GM23338 (cell line): Measurements from ENCODE around the gene CDK14. TPM values are rescaled to one million over a fixed set of nuclear protein-coding genes. Genes with fewer than 3 reads are reported as not detected.

ENCODE experiments used
- ATAC-seq: fragments of 200-7000 bp; cut with Tn5 transposase; 3 replicates; pipeline ENCODE4 v1.9.1; 2020
- DNase-seq: peaks from one replicate; pipeline ENCODE4 v3.0.0-alpha.2; 2015; ENCODE audit warnings: low spot score
- H2AFZ ChIP-seq: fragments of 200-600 bp; sonication (generic); 2 replicates; pipeline ENCODE4 v1.8.0; 2016; ENCODE audit warnings: antibody characterized with exemption, mild to moderate bottlenecking, moderate library complexity
- H3F3A ChIP-seq: fragments of 200-600 bp; sonication (generic); replicated peaks from 2 replicates; pipeline ENCODE4 v1.8.0; 2017; ENCODE audit warnings: antibody characterized with exemption, mixed run types, low read depth
- H3K27ac ChIP-seq: fragments of 200-600 bp; sonication (generic); 2 replicates; pipeline ENCODE4 v1.6.1; 2016; ENCODE audit warnings: low read depth
- H3K27me3 ChIP-seq: fragments of 200-600 bp; sonication (generic); 2 replicates; pipeline ENCODE4 v1.8.0; 2016; ENCODE audit warnings: mild to moderate bottlenecking, mixed run types, moderate library complexity; ENCODE audit not compliant: insufficient read depth
- H3K36me3 ChIP-seq: fragments of 200-600 bp; sonication (generic); 2 replicates; pipeline ENCODE4 v1.8.0; 2016; ENCODE audit warnings: mild to moderate bottlenecking; ENCODE audit not compliant: insufficient read depth
- H3K4me1 ChIP-seq: fragments of 200-600 bp; sonication (generic); 2 replicates; pipeline ENCODE4 v1.8.0; 2016; ENCODE audit warnings: mild to moderate bottlenecking, moderate library complexity; ENCODE audit not compliant: insufficient read depth
- H3K4me2 ChIP-seq: fragments of 200-600 bp; sonication (generic); 2 replicates; pipeline ENCODE4 v1.7.1; 2017; ENCODE audit warnings: mixed run types
- H3K4me3 ChIP-seq: fragments of 200-600 bp; sonication (generic); 2 replicates; pipeline ENCODE4 v1.6.1; 2016; ENCODE audit warnings: mixed run types
- H3K79me2 ChIP-seq: fragments of 200-600 bp; sonication (generic); replicated peaks from 2 replicates; pipeline ENCODE4 v1.8.0; 2017; ENCODE audit warnings: mild to moderate bottlenecking; ENCODE audit not compliant: insufficient read depth
- H3K9me2 ChIP-seq: fragments of 200-600 bp; sonication (generic); 2 replicates; pipeline ENCODE4 v1.8.0; 2017; ENCODE audit not compliant: insufficient read depth
- H4K20me1 ChIP-seq: fragments of 200-600 bp; sonication (generic); replicated peaks from 2 replicates; pipeline ENCODE4 v1.8.0; 2017; ENCODE audit warnings: mild to moderate bottlenecking; ENCODE audit not compliant: insufficient read depth
- H3K27ac Mint-ChIP-seq: 2 replicates; pipeline ENCODE4 v1.8.0; 2020; ENCODE audit warnings: inconsistent platforms, mild to moderate bottlenecking, moderate library complexity, mixed read lengths
- H3K27me3 Mint-ChIP-seq: 3 replicates; pipeline ENCODE4 v1.8.0; 2022; ENCODE audit warnings: low read depth, mild to moderate bottlenecking, moderate library complexity, mixed read lengths, inconsistent platforms; ENCODE audit not compliant: insufficient read depth, poor library complexity
- H3K36me3 Mint-ChIP-seq: 3 replicates; pipeline ENCODE4 v1.8.0; 2021; ENCODE audit warnings: low read depth, mild to moderate bottlenecking, inconsistent platforms, moderate library complexity, mixed read lengths
- H3K4me1 Mint-ChIP-seq: 3 replicates; pipeline ENCODE4 v1.8.0; 2020; ENCODE audit warnings: mild to moderate bottlenecking, inconsistent platforms, mixed read lengths
- H3K4me3 Mint-ChIP-seq: 3 replicates; pipeline ENCODE4 v1.8.0; 2021; ENCODE audit warnings: moderate library complexity, mild to moderate bottlenecking, inconsistent platforms, mixed read lengths
- H3K9me3 Mint-ChIP-seq: 3 replicates; pipeline ENCODE4 v1.8.0; 2020; ENCODE audit warnings: moderate library complexity, mild to moderate bottlenecking, inconsistent platforms, mixed read lengths
- CREB1 ChIP-seq: fragments of 250-450 bp; sonication (Bioruptor Pico); IDR thresholded peaks from 2 replicates; pipeline ENCODE4 v1.5.0; 2020; ENCODE audit warnings: low read depth, mild to moderate bottlenecking, moderate library complexity
- EZH2phosphoT487 ChIP-seq: fragments of 200-600 bp; sonication (generic); IDR thresholded peaks from one replicate; pipeline ENCODE4 v1.8.1; 2018; ENCODE audit warnings: antibody characterized with exemption; ENCODE audit not compliant: unreplicated experiment
- JUNB ChIP-seq: IDR thresholded peaks from one replicate; pipeline ENCODE4 v1.6.1; 2016; ENCODE audit warnings: antibody characterized with exemption; ENCODE audit not compliant: unreplicated experiment
- NANOG ChIP-seq: IDR thresholded peaks from 2 replicates; pipeline ENCODE4 v1.6.1; 2016; ENCODE audit warnings: antibody characterized with exemption, borderline replicate concordance
- STAT1 ChIP-seq: IDR thresholded peaks from one replicate; pipeline ENCODE4 v1.6.1; 2016; ENCODE audit warnings: antibody characterized with exemption; ENCODE audit not compliant: unreplicated experiment
- ZNF114 ChIP-seq: fragments of 250-450 bp; sonication (Bioruptor Pico); IDR thresholded peaks from 2 replicates; pipeline ENCODE4 v1.5.0; 2020; ENCODE audit warnings: mild to moderate bottlenecking, moderate library complexity
- ZNF331 ChIP-seq: fragments of 250-450 bp; sonication (Bioruptor Pico); IDR thresholded peaks from 2 replicates; pipeline ENCODE4 v1.5.0; 2020; ENCODE audit warnings: low read depth, mild to moderate bottlenecking, moderate library complexity
- polyA plus RNA-seq: library from polyadenylated mRNA; unstranded; fragments of >200 nt; fragmentation: Nextera tagmentation; extraction: Ambion mirVana; gene quantifications from 2 replicates; pipeline ENCODE4 v1.2.1, GENCODE V29; 2016
- total RNA-seq: library from RNA; depleted of rRNA; stranded (reverse); fragments of >200 nt; shearing (Covaris generic); gene quantifications from 2 replicates; pipeline ENCODE4 v1.2.3, GENCODE V29; 2014; rRNA removed
- TF ChIP-seq, protein P1 (sequence below), 2 experiments: fragments of 200-600 bp in 1 of 2; sonication (generic) in 1 of 2; conservative IDR thresholded peaks; 2 replicates each; pipeline versions ENCODE4 v1.5.1 to v1.6.1; 2016 to 2017; ENCODE audit warnings: antibody characterized with exemption in 2 of 2, low read depth in 2 of 2, mild to moderate bottlenecking in 2 of 2, moderate library complexity in 1 of 2
- TF ChIP-seq, protein P2 (sequence below): fragments of 250-450 bp; sonication (Bioruptor Pico); IDR thresholded peaks from 2 replicates; pipeline ENCODE4 v1.5.0; 2020; ENCODE audit warnings: mild to moderate bottlenecking, moderate library complexity

CDK14 gene
- total and polyA plus RNA-seq, 2 experiments from 2014 or later: 11.2 to 24.0 TPM

DNA sequence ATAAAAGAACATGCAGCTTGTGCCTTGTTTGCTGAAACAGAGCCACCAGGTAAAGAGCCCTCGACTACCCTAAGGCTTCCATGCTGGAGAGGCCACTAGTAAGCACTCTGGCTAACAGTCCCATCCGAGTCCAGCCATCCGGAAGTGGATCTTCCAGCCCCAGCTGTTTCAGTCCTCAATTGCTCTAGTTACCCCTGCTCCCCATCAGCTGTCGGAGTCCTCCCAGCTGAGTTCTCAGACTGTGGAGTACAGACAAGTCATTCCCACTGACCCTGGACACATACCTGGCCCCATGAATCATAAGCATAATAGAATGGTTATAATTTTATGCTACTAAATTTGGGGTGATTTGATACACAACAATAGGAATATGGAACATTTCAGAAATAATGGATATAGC, 654.6 kb downstream of the CDK14 start (continued):
- TF ChIP-seq, protein P1, sequence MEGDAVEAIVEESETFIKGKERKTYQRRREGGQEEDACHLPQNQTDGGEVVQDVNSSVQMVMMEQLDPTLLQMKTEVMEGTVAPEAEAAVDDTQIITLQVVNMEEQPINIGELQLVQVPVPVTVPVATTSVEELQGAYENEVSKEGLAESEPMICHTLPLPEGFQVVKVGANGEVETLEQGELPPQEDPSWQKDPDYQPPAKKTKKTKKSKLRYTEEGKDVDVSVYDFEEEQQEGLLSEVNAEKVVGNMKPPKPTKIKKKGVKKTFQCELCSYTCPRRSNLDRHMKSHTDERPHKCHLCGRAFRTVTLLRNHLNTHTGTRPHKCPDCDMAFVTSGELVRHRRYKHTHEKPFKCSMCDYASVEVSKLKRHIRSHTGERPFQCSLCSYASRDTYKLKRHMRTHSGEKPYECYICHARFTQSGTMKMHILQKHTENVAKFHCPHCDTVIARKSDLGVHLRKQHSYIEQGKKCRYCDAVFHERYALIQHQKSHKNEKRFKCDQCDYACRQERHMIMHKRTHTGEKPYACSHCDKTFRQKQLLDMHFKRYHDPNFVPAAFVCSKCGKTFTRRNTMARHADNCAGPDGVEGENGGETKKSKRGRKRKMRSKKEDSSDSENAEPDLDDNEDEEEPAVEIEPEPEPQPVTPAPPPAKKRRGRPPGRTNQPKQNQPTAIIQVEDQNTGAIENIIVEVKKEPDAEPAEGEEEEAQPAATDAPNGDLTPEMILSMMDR (conservative IDR thresholded peaks at IDR 0.05; ENCODE audit: low read depth in 2 of 2): no peak
- TF ChIP-seq STAT1: no peak
- TF ChIP-seq EZH2phosphoT487: no peak
- TF ChIP-seq ZNF331 (CRISPR knock-in tag): no peak
- TF ChIP-seq NANOG: no peak
- no peak for TF ChIP-seq JUNB
- TF ChIP-seq CREB1 (CRISPR knock-in tag): no peak
- TF ChIP-seq ZNF114 (CRISPR knock-in tag): no peak

DNA sequence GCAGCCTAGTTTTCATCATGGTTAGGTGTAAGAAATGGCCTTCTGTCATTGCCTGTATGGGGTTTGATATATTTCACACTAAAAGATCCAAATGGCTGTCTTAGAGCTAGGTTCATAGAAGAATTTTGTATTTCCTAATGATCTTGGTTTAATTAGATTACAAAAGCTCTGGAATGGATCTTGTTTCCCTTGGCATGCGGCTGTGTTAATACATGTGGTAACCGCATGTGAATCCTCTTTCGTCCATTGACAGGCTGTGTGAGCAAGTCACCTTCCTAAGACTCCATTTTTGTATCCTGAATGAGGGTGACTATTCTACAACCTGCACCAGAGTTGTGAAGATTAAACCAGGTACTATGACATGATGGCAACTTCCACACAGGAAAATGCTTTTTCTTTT, 655.8 kb downstream of the CDK14 start:
- Mint-ChIP-seq H3K4me3 (no peak overlapping the region), H3K27me3 (peaks cover 9% of the 10 kb centered on the region), H3K27ac (no peak overlapping the region), H3K9me3 (peaks cover 8% of the 10 kb centered on the region), H3K36me3 (no peaks in the 10 kb centered on the region; the same call in 2 of the 3 replicates), H3K4me1 (no peaks in the 10 kb centered on the region)
- Histone ChIP-seq H2AFZ (no peak overlapping the region), H3K36me3 (no peaks in the 10 kb centered on the region), H3K4me3 (no peak overlapping the region), H3K79me2 (no peaks in the 10 kb centered on the region), H3K9me2 (peaks cover 5% of the 10 kb centered on the region; the same call in 1 of the 2 replicates), H3K4me2 (no peak overlapping the region), H4K20me1 (no peaks in the 10 kb centered on the region), H3K4me1 (no peaks in the 10 kb centered on the region), H3K27ac (no peak overlapping the region), H3F3A (no peaks in the 10 kb centered on the region), H3K27me3 (no peaks in the 10 kb centered on the region)
- ATAC-seq: no peak
- TF ChIP-seq, protein P2, sequence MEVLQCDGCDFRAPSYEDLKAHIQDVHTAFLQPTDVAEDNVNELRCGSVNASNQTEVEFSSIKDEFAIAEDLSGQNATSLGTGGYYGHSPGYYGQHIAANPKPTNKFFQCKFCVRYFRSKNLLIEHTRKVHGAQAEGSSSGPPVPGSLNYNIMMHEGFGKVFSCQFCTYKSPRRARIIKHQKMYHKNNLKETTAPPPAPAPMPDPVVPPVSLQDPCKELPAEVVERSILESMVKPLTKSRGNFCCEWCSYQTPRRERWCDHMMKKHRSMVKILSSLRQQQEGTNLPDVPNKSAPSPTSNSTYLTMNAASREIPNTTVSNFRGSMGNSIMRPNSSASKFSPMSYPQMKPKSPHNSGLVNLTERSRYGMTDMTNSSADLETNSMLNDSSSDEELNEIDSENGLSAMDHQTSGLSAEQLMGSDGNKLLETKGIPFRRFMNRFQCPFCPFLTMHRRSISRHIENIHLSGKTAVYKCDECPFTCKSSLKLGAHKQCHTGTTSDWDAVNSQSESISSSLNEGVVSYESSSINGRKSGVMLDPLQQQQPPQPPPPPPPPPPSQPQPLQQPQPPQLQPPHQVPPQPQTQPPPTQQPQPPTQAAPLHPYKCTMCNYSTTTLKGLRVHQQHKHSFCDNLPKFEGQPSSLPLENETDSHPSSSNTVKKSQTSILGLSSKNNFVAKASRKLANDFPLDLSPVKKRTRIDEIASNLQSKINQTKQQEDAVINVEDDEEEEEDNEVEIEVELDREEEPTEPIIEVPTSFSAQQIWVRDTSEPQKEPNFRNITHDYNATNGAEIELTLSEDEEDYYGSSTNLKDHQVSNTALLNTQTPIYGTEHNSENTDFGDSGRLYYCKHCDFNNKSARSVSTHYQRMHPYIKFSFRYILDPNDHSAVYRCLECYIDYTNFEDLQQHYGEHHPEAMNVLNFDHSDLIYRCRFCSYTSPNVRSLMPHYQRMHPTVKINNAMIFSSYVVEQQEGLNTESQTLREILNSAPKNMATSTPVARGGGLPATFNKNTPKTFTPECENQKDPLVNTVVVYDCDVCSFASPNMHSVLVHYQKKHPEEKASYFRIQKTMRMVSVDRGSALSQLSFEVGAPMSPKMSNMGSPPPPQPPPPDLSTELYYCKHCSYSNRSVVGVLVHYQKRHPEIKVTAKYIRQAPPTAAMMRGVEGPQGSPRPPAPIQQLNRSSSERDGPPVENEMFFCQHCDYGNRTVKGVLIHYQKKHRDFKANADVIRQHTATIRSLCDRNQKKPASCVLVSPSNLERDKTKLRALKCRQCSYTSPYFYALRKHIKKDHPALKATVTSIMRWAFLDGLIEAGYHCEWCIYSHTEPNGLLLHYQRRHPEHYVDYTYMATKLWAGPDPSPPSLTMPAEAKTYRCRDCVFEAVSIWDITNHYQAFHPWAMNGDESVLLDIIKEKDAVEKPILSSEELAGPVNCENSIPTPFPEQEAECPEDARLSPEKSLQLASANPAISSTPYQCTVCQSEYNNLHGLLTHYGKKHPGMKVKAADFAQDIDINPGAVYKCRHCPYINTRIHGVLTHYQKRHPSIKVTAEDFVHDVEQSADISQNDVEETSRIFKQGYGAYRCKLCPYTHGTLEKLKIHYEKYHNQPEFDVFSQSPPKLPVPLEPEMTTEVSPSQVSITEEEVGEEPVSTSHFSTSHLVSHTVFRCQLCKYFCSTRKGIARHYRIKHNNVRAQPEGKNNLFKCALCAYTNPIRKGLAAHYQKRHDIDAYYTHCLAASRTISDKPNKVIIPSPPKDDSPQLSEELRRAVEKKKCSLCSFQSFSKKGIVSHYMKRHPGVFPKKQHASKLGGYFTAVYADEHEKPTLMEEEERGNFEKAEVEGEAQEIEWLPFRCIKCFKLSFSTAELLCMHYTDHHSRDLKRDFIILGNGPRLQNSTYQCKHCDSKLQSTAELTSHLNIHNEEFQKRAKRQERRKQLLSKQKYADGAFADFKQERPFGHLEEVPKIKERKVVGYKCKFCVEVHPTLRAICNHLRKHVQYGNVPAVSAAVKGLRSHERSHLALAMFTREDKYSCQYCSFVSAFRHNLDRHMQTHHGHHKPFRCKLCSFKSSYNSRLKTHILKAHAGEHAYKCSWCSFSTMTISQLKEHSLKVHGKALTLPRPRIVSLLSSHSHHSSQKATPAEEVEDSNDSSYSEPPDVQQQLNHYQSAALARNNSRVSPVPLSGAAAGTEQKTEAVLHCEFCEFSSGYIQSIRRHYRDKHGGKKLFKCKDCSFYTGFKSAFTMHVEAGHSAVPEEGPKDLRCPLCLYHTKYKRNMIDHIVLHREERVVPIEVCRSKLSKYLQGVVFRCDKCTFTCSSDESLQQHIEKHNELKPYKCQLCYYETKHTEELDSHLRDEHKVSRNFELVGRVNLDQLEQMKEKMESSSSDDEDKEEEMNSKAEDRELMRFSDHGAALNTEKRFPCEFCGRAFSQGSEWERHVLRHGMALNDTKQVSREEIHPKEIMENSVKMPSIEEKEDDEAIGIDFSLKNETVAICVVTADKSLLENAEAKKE (CRISPR knock-in tag): no peak
- DNase-seq: no peak

Other genes starting within 250 kb of the CDK14 start
- 15.1 and 20.5 TPM in 2 replicates for gene GTPBP10, start 249.6 kb upstream of the CDK14 start, total RNA-seq
- gene GTPBP10, start 249.6 kb upstream of the CDK14 start, polyA plus RNA-seq: 17.9 and 23.0 TPM in 2 replicates
- gene CLDN12, start 192.9 kb upstream of the CDK14 start, total RNA-seq: 48.5 and 52.1 TPM in 2 replicates
- 16.3 and 16.6 TPM in 2 replicates for gene CLDN12, start 192.9 kb upstream of the CDK14 start, polyA plus RNA-seq
- not detected in 2 replicates for gene PTTG1IP2, start 126.7 kb upstream of the CDK14 start, total RNA-seq
- gene PTTG1IP2, start 126.7 kb upstream of the CDK14 start, polyA plus RNA-seq: not detected in 2 replicates